GM23338 (cell line): ENCODE data around the gene RAB12.

Experiments used
- CTCF ChIP-seq, 2 experiments: fragments of 200-600 bp in 1 of 2; sonication (generic) in 1 of 2; conservative IDR thresholded peaks; 2 replicates each; pipeline versions ENCODE4 v1.5.1 to v1.6.1; 2016 to 2017; ENCODE audit warnings: antibody characterized with exemption in 2 of 2, low read depth in 2 of 2, mild to moderate bottlenecking in 2 of 2, moderate library complexity in 1 of 2
- POLR2AphosphoS5 ChIP-seq: IDR thresholded peaks from 2 replicates; pipeline ENCODE4 v1.6.1; 2016; ENCODE audit warnings: antibody characterized with exemption, low read depth
- REST ChIP-seq: IDR thresholded peaks from one replicate; pipeline ENCODE4 v1.6.1; 2018; ENCODE audit warnings: antibody characterized with exemption; ENCODE audit not compliant: unreplicated experiment

- TF ChIP-seq CTCF (conservative IDR thresholded peaks at IDR 0.05; ENCODE audit: low read depth in 2 of 2) (no peak), POLR2AphosphoS5 (no peak), REST (no peak)
Observed at GRCh38 chr18:8562070-8562469, 47.2 kb upstream of the RAB12 start.
